ENCODE measurements around the gene PKLR. TPM values are rescaled to one million over a fixed set of nuclear protein-coding genes. Genes with fewer than 3 reads are reported as not detected.

PKLR gene
- total RNA-seq, 1 experiment from 2014 or later: not detected

- Mint-ChIP-seq H3K4me1 (ENCODE audit: low read depth, unreplicated experiment) (peaks cover 16% of the 10 kb centered on the region), H3K9me3 (ENCODE audit: unreplicated experiment) (no peaks in the 10 kb centered on the region), H3K27ac (ENCODE audit: unreplicated experiment) (peak overlapping the region; percentile 42), H3K36me3 (ENCODE audit: insufficient read depth, unreplicated experiment) (peaks cover 84% of the 10 kb centered on the region), H3K27me3 (ENCODE audit: insufficient read depth, unreplicated experiment) (no peaks in the 10 kb centered on the region), H3K4me3 (ENCODE audit: unreplicated experiment) (no peak overlapping the region)
- intact Hi-C loops (cut with micrococcal nuclease; ENCODE audit: unreplicated experiment): loop anchor here (10.0 kb wide), 1 partner anchor 267 kb away; no protein-coding TSS in a partner anchor
- H3K4me1 ChIP-seq: peaks cover 5% of the 10 kb centered on the region; the same call in 1 of the 2 replicates
- H3K36me3 ChIP-seq (ENCODE audit: control insufficient read depth, insufficient read depth, low read length): peaks cover 1% of the 10 kb centered on the region; the same call in 1 of the 2 replicates
- H3K27me3 ChIP-seq (replicated peaks; ENCODE audit: control insufficient read depth, insufficient read depth, low read length): no peaks in the 10 kb centered on the region
- CTCF ChIA-PET: no interaction called here
- no peaks in the 10 kb centered on the region for H3K9me3 ChIP-seq
- POLR2A ChIA-PET: interaction anchor here (0.6 kb wide), 1 partner anchor 17 kb away, joined by 4 read pairs; no protein-coding TSS in a partner anchor
- TF ChIP-seq CTCF (IDR thresholded peaks at IDR 0.05; ENCODE audit: insufficient read depth in 1 of 2, low read depth in 1 of 2, low read length in 1 of 2, severe bottlenecking in 1 of 2, unreplicated experiment in 1 of 2): no peak
- no peak overlapping the region for H3K4me3 ChIP-seq (ENCODE audit: low read depth, low read length)
- DNase-seq: no peak
- BruUV-seq (replicated peaks): no TSS peak
Observed at GRCh38 chr1:155327981-155328380, 26.7 kb upstream of the PKLR start.

GRCh38 chr1:155326631-155327037, 25.4 kb upstream of the PKLR start:
- no TSS peak for BruUV-seq (replicated peaks)
- intact Hi-C loops (cut with micrococcal nuclease; ENCODE audit: unreplicated experiment): loop anchor here (10.0 kb wide), 1 partner anchor 268 kb away; no protein-coding TSS in a partner anchor

GRCh38 chr1:155326020-155326526, 24.8 kb upstream of the PKLR start:
- Histone ChIP-seq H3K27me3 (replicated peaks; ENCODE audit: control insufficient read depth, insufficient read depth, low read length) (no peaks in the 10 kb centered on the region), H3K4me1 (peaks cover 11% of the 10 kb centered on the region), H3K9me3 (no peaks in the 10 kb centered on the region), H3K4me3 (ENCODE audit: low read depth, low read length) (no peak overlapping the region), H3K36me3 (ENCODE audit: control insufficient read depth, insufficient read depth, low read length) (peaks cover 1% of the 10 kb centered on the region; the same call in 1 of the 2 replicates)
- Mint-ChIP-seq H3K9me3 (ENCODE audit: unreplicated experiment) (no peaks in the 10 kb centered on the region), H3K4me1 (ENCODE audit: low read depth, unreplicated experiment) (peaks cover 16% of the 10 kb centered on the region), H3K4me3 (ENCODE audit: unreplicated experiment) (peak overlapping the region; percentile 94), H3K36me3 (ENCODE audit: insufficient read depth, unreplicated experiment) (peaks cover 77% of the 10 kb centered on the region), H3K27me3 (ENCODE audit: insufficient read depth, unreplicated experiment) (no peaks in the 10 kb centered on the region), H3K27ac (ENCODE audit: unreplicated experiment) (peak overlapping the region; percentile 88)
- ChIA-PET POLR2A (no interaction called here), CTCF (no interaction called here)
- no TSS peak for BruUV-seq (replicated peaks)
- DNase-seq: no peak
- TF ChIP-seq CTCF (IDR thresholded peaks at IDR 0.05; ENCODE audit: insufficient read depth in 1 of 2, low read depth in 1 of 2, low read length in 1 of 2, severe bottlenecking in 1 of 2, unreplicated experiment in 1 of 2): no peak
- intact Hi-C loops (cut with micrococcal nuclease; ENCODE audit: unreplicated experiment): loop anchor here (10.0 kb wide), 1 partner anchor 269 kb away; no protein-coding TSS in a partner anchor

More at GRCh38 chr1:155326631-155327037, 25.4 kb upstream of the PKLR start:
- Histone ChIP-seq H3K36me3 (ENCODE audit: control insufficient read depth, insufficient read depth, low read length) (peaks cover 1% of the 10 kb centered on the region; the same call in 1 of the 2 replicates), H3K4me1 (peaks cover 11% of the 10 kb centered on the region), H3K27me3 (replicated peaks; ENCODE audit: control insufficient read depth, insufficient read depth, low read length) (no peaks in the 10 kb centered on the region), H3K9me3 (no peaks in the 10 kb centered on the region), H3K4me3 (ENCODE audit: low read depth, low read length) (no peak overlapping the region)
- ChIA-PET CTCF (no interaction called here), POLR2A (no interaction called here)
- no peak overlapping the region for H3K27ac Mint-ChIP-seq (ENCODE audit: unreplicated experiment)
- peaks cover 81% of the 10 kb centered on the region for H3K36me3 Mint-ChIP-seq (ENCODE audit: insufficient read depth, unreplicated experiment)
- peak overlapping the region; percentile 94 for H3K4me3 Mint-ChIP-seq (ENCODE audit: unreplicated experiment)
- no peaks in the 10 kb centered on the region for H3K27me3 Mint-ChIP-seq (ENCODE audit: insufficient read depth, unreplicated experiment)
- no peak for DNase-seq
- no peaks in the 10 kb centered on the region for H3K9me3 Mint-ChIP-seq (ENCODE audit: unreplicated experiment)
- TF ChIP-seq CTCF (IDR thresholded peaks at IDR 0.05; ENCODE audit: insufficient read depth in 1 of 2, low read depth in 1 of 2, low read length in 1 of 2, severe bottlenecking in 1 of 2, unreplicated experiment in 1 of 2): no peak
- H3K4me1 Mint-ChIP-seq (ENCODE audit: low read depth, unreplicated experiment): peaks cover 16% of the 10 kb centered on the region

All from Caco-2 (cell line).